ENCODE measurements around the gene FAM117A. TPM values are rescaled to one million over a fixed set of nuclear protein-coding genes. Genes with fewer than 3 reads are reported as not detected.

FAM117A gene
- total and polyA plus RNA-seq, 10 of the 15 experiments (the other 5 are each of a cell fraction or from before 2014, with no cell fraction given), result 2.1 to 29.6 (median 20.0) TPM

- TF ChIP-seq CUX1 (IDR thresholded peaks at IDR 0.05; ENCODE audit: insufficient replicate concordance, low read depth, low read length) (peak; percentile 73), NBN (IDR thresholded peaks at IDR 0.05) (0 out of 2 replicates have a peak, but pooled peaks have one; percentile 55), SPI1 (IDR thresholded peaks at IDR 0.05; ENCODE audit: borderline replicate concordance, insufficient read depth, low read depth, low read length) (peak; percentile 30; the same call in 1 of the 2 replicates), CHD1 (IDR thresholded peaks at IDR 0.05; ENCODE audit: low read depth, low read length) (no peak), TCF3 (IDR thresholded peaks at IDR 0.05; ENCODE audit: borderline replicate concordance, insufficient read depth, low read depth, low read length) (peak; percentile 80; the same call in 1 of the 2 replicates), BMI1 (IDR thresholded peaks at IDR 0.05; ENCODE audit: borderline replicate concordance) (no peak), PAX5 (IDR thresholded peaks at IDR 0.05; ENCODE audit: borderline replicate concordance, low read depth, low read length) (peak; percentile 83; the same call in 1 of the 2 replicates), MAX (IDR thresholded peaks at IDR 0.05; ENCODE audit: low read depth, low read length) (no peak), IKZF1 (conservative IDR thresholded peaks at IDR 0.05) (peak; percentile 55; the same call in 1 of the 2 replicates), BHLHE40 (IDR thresholded peaks at IDR 0.05; ENCODE audit: borderline replicate concordance in 1 of 2, low read depth in 2 of 2, low read length in 1 of 2) (peak; percentile 94), BCL11A (IDR thresholded peaks at IDR 0.05; ENCODE audit: low read depth, low read length) (peak; percentile 61), TCF12 (IDR thresholded peaks at IDR 0.05; ENCODE audit: low read depth, low read length) (peak; percentile 93), POLR2A (IDR thresholded peaks at IDR 0.05; ENCODE audit: low read depth, low read length) (no peak), NFXL1 (IDR thresholded peaks at IDR 0.05; ENCODE audit: borderline replicate concordance) (no peak), TBL1XR1 (IDR thresholded peaks at IDR 0.05; ENCODE audit: low read depth, low read length) (peak; percentile 81; the same call in 1 of the 2 replicates), POLR2AphosphoS5 (IDR thresholded peaks at IDR 0.05; ENCODE audit: low read length) (peak; percentile 34), E4F1 (IDR thresholded peaks at IDR 0.05; ENCODE audit: borderline replicate concordance, partially characterized antibody) (no peak), RB1 (IDR thresholded peaks at IDR 0.05; ENCODE audit: borderline replicate concordance) (no peak), USF1 (IDR thresholded peaks at IDR 0.05; ENCODE audit: borderline replicate concordance, extremely low read length, insufficient read depth, low read depth, low read length) (peak; percentile 77), ZNF384 (IDR thresholded peaks at IDR 0.05; ENCODE audit: borderline replicate concordance, low read depth, low read length) (no peak; the same call in 1 of the 2 replicates)
Observed at GRCh38 chr17:49746791-49747490, 17.0 kb downstream of the FAM117A start (continued).

Data from GM12878 (cell line).